Loucy (cell line): ENCODE data around the gene ACADSB.

Experiments used
- H2AFZ ChIP-seq: fragments of 200-600 bp; sonication (generic); 2 replicates; pipeline ENCODE4 v1.6.0; 2016; ENCODE audit warnings: antibody characterized with exemption, mild to moderate bottlenecking, low read length, moderate library complexity
- H3F3A ChIP-seq: fragments of 200-600 bp; 2 replicates; pipeline ENCODE4 v1.6.0; 2016; ENCODE audit warnings: antibody characterized with exemption, low read depth, mild to moderate bottlenecking
- H3K27me3 ChIP-seq: fragments of 200-600 bp; sonication (generic); 2 replicates; pipeline ENCODE4 v1.6.1; 2014; ENCODE audit warnings: low read length, mild to moderate bottlenecking; ENCODE audit not compliant: insufficient read depth, poor library complexity, severe bottlenecking
- H3K36me3 ChIP-seq: fragments of 200-600 bp; sonication (generic); 2 replicates; pipeline ENCODE4 v1.6.1; 2016; ENCODE audit warnings: low read length; ENCODE audit not compliant: insufficient read depth
- H3K4me1 ChIP-seq: fragments of 200-600 bp; sonication (generic); 2 replicates; pipeline ENCODE4 v1.5.1; 2014; ENCODE audit warnings: low read length, mild to moderate bottlenecking; ENCODE audit not compliant: insufficient read depth, poor library complexity, severe bottlenecking
- H3K4me2 ChIP-seq: fragments of 200-600 bp; sonication (generic); 2 replicates; pipeline ENCODE4 v1.6.0; 2014; ENCODE audit warnings: antibody characterized with exemption, low read length, low read depth, mild to moderate bottlenecking; ENCODE audit not compliant: poor library complexity, severe bottlenecking
- H3K4me3 ChIP-seq: fragments of 200-600 bp; sonication (generic); 2 replicates; pipeline ENCODE4 v1.5.1; 2014; ENCODE audit warnings: low read length, mild to moderate bottlenecking, mixed read lengths; ENCODE audit not compliant: poor library complexity, severe bottlenecking
- H3K79me2 ChIP-seq: fragments of 200-600 bp; sonication (generic); 2 replicates; pipeline ENCODE4 v1.6.1; 2014; ENCODE audit warnings: low read length; ENCODE audit not compliant: insufficient read depth
- H3K9ac ChIP-seq: fragments of 200-600 bp; sonication (generic); 2 replicates; pipeline ENCODE4 v1.6.0; 2014; ENCODE audit warnings: mild to moderate bottlenecking, low read depth, low read length, moderate library complexity; ENCODE audit not compliant: poor library complexity, severe bottlenecking
- H3K9me2 ChIP-seq: fragments of 200-600 bp; sonication (generic); replicated peaks from 2 replicates; pipeline ENCODE4 v1.6.1; 2016; ENCODE audit warnings: low read depth, low read length, mixed read lengths
- H3K9me3 ChIP-seq: fragments of 200-600 bp; sonication (generic); 2 replicates; pipeline ENCODE4 v1.6.1; 2014; ENCODE audit warnings: mild to moderate bottlenecking, antibody characterized with exemption, low read length, low read depth; ENCODE audit not compliant: insufficient read depth
- H4K20me1 ChIP-seq: fragments of 200-600 bp; sonication (generic); 2 replicates; pipeline ENCODE4 v1.6.0; 2014; ENCODE audit warnings: antibody characterized with exemption, low read length, mild to moderate bottlenecking; ENCODE audit not compliant: insufficient read depth, poor library complexity, severe bottlenecking
- EZH2phosphoT487 ChIP-seq: fragments of 200-600 bp; IDR thresholded peaks from 2 replicates; pipeline ENCODE4 v1.6.1; 2018; ENCODE audit warnings: antibody characterized with exemption, mild to moderate bottlenecking, moderate library complexity, borderline replicate concordance
- TF ChIP-seq, protein P1 (sequence below): fragments of 200-600 bp; sonication (generic); conservative IDR thresholded peaks from 2 replicates; pipeline ENCODE4 v1.5.1; 2014; ENCODE audit warnings: mild to moderate bottlenecking, antibody characterized with exemption, low read length

The ACADSB gene

DNA sequence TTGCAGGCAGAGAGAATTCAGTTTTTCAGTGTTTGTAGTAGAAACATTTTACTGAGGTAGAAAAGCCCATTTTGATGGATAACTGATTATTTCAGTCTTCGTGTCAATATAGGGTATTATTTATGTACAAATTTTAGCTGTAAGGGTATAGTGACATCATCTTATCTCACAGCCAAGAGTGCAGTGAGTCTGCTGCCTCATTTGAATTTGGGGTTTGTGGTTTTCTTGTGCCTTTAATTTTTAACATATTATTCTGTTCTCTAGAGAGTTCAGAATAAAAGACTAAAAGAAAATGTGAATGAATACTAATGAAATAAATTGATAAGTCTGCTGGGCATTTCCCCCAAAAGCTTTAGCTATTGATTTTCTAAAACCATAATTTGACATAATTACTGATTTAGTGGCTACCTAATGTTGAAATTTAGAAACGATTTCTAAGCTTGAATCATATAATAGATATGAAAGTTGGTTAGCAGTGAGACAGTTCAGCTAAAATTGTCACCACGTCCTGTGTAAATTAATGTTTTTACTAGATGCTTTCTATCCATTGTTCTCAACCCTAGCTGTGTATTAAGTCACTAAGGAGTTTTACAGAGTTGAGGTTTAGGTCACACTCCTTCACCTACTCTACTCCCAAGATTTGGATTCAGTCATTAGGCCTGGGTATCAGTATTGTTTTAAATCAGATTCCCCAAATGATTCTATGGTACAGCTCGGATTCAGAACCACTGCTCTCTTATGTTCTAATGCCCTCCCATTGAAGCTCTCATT is 37.3 kb downstream of the ACADSB start:
- Histone ChIP-seq H3K9ac (no peak overlapping the region), H2AFZ (no peak overlapping the region), H3K27me3 (no peaks in the 10 kb centered on the region), H3K4me2 (no peak overlapping the region), H3K36me3 (no peaks in the 10 kb centered on the region), H3K4me1 (no peaks in the 10 kb centered on the region), H3K79me2 (no peaks in the 10 kb centered on the region), H3K9me3 (no peaks in the 10 kb centered on the region), H4K20me1 (no peaks in the 10 kb centered on the region), H3K4me3 (no peak overlapping the region), H3F3A (no peaks in the 10 kb centered on the region), H3K9me2 (no peaks in the 10 kb centered on the region)
- TF ChIP-seq, protein P1, sequence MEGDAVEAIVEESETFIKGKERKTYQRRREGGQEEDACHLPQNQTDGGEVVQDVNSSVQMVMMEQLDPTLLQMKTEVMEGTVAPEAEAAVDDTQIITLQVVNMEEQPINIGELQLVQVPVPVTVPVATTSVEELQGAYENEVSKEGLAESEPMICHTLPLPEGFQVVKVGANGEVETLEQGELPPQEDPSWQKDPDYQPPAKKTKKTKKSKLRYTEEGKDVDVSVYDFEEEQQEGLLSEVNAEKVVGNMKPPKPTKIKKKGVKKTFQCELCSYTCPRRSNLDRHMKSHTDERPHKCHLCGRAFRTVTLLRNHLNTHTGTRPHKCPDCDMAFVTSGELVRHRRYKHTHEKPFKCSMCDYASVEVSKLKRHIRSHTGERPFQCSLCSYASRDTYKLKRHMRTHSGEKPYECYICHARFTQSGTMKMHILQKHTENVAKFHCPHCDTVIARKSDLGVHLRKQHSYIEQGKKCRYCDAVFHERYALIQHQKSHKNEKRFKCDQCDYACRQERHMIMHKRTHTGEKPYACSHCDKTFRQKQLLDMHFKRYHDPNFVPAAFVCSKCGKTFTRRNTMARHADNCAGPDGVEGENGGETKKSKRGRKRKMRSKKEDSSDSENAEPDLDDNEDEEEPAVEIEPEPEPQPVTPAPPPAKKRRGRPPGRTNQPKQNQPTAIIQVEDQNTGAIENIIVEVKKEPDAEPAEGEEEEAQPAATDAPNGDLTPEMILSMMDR = no peak
- TF ChIP-seq EZH2phosphoT487 = no peak

DNA sequence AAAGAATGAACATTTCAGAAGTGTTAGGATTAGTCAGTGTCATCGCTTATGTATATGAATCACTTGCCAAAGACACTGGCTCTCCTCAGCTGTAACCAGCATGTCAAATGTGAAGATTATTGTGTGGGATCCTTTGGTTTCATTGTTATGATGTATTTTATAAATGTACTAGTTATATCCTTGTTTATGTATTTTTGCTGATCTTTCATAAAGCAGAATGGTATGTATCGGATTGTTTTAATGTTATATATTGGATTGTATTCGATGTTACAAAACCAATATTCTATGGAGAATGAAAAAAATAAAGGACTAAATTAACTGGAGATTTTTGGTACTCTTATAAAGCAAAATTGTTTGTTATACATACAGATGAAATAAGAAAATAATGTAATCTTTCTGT is 49.2 kb downstream of the ACADSB start:
- Histone ChIP-seq H2AFZ (no peak overlapping the region), H4K20me1 (no peaks in the 10 kb centered on the region), H3K4me1 (no peaks in the 10 kb centered on the region), H3K36me3 (no peaks in the 10 kb centered on the region), H3K27me3 (no peaks in the 10 kb centered on the region), H3K9me3 (no peaks in the 10 kb centered on the region), H3F3A (no peaks in the 10 kb centered on the region), H3K9ac (no peak overlapping the region), H3K4me2 (no peak overlapping the region), H3K79me2 (no peaks in the 10 kb centered on the region), H3K4me3 (no peak overlapping the region), H3K9me2 (no peaks in the 10 kb centered on the region)
- TF ChIP-seq EZH2phosphoT487 = no peak
- TF ChIP-seq, protein P1 = no peak

DNA sequence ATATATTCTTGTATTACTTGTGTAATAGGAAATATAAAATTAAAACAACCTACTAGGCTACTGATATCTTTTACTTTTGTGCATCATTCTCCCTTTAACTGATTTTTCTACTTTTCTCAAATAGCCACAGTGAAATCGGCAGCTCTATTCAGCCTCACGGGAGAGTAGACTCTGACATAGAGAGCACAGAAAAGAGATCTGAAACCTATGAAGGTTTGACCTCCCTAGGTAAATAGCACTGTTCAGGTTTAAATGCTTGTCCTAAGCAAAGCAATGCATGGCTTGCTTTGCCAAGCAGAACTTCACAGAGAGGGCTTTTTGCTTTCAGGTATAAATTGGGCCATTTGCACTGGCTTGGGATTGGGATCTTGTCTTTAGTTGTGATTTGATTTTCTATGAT is 53.1 kb downstream of the ACADSB start:
- TF ChIP-seq, protein P1 = no peak
- no peak for TF ChIP-seq EZH2phosphoT487
- H3K79me2 ChIP-seq = no peaks in the 10 kb centered on the region
- H3F3A ChIP-seq = no peaks in the 10 kb centered on the region
- no peaks in the 10 kb centered on the region for H3K27me3 ChIP-seq
- no peak overlapping the region for H2AFZ ChIP-seq
- H3K4me3 ChIP-seq = no peak overlapping the region
- no peaks in the 10 kb centered on the region for H3K9me3 ChIP-seq
- H3K36me3 ChIP-seq = no peaks in the 10 kb centered on the region
- no peak overlapping the region for H3K4me2 ChIP-seq
- H3K9me2 ChIP-seq = no peaks in the 10 kb centered on the region
- no peaks in the 10 kb centered on the region for H3K4me1 ChIP-seq
- no peak overlapping the region for H3K9ac ChIP-seq
- H4K20me1 ChIP-seq = no peaks in the 10 kb centered on the region
